ENCODE results near the gene COASY.
"Not testable (repeated sequence)": the region's sequence is repeated elsewhere in the genome, so short reads cannot be mapped to it uniquely, and the experiment has no call there.

The COASY gene

DNA sequence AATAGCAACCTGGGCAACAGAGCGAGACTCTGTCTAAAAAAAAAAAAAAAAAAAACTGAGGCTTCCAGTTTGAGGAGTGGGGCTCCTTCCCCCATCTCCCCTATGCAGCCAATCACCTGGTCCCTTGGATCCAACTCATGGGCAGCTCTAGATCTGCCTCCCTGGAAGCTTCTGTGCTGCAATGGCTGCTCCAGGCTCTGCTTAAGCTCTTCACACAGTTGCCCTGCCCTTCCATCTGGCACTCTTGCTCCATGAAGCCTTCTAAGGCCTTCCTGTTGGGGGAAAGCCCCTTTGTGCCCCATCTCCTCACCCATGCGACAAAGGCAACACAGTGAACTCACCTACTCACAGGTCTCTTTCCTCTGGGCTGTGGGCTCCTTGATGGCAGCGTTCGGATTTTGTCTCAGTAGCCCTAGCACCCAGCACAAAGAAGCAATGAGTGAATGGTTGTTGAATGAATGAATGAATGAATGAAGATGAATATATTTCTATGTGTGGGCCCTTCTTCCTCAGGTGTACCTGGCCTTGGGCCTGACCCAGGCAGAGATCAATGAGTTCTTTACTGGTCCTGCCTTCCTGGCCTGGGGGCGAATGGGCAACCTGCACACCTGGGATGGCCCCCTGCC lies 24.0 kb upstream of the COASY start:
- Mint-ChIP-seq H3K27me3 (no peaks in the 10 kb centered on the region), H3K4me1 (peaks cover 16% of the 10 kb centered on the region), H3K36me3 (peaks cover 4% of the 10 kb centered on the region), H3K9me3 (no peaks in the 10 kb centered on the region), H3K27ac (peak overlapping the region; percentile 21), H3K4me3 (peak overlapping the region; percentile 78)
- no peak for ATAC-seq (ENCODE audit: low read depth)
- no peak for DNase-seq (ENCODE audit: low spot score in 2 of 2)

DNA sequence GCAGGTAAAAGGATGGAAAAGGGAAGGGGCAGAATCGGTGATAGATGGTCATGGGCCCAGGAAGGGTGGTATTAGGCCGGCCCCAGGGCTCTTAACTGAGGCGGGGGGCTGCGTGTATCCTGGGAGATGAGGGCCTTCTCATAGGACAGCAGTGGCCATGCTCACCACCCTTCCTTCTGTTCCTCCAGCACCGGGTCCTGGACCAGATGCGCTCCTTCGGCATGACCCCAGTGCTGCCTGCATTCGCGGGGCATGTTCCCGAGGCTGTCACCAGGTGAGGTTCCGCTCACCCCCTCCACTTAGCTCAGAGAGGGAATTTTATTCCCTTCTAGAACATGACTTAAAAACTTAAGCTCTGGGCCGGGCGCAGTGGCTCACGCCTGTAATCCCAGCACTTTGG lies 23.5 kb upstream of the COASY start:
- H3K4me1 Mint-ChIP-seq, result peaks cover 14% of the 10 kb centered on the region

DNA sequence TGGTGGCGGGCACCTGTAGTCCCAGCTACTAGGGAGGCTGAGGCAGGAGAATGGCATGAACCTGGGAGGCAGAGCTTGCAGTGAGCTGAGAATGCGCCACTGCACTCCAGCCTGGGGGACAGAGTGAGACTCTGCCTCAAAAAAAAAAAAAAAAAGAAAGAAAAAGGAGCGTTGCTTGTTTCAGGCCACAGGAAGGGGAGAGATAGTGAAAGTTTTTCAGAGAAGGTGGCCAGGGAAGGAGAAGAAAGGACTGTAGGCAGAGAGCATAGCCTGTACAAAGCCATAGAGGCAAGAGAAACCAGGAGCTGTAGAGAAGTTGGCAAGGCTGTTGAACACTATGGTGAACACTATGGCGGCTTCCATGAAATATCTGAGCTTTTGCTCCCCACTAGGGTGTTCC lies 21.4 kb upstream of the COASY start:
- not testable (repeated sequence) for H3K4me3 Mint-ChIP-seq; H3K36me3 Mint-ChIP-seq; H3K9me3 Mint-ChIP-seq; H3K27ac Mint-ChIP-seq; DNase-seq (ENCODE audit: low spot score in 2 of 2); H3K27me3 Mint-ChIP-seq; ATAC-seq (ENCODE audit: low read depth)
- peaks cover 11% of the 10 kb centered on the region for H3K4me1 Mint-ChIP-seq

More for the DNA sequence above, 23.5 kb upstream of the COASY start:
- Mint-ChIP-seq H3K27ac (no peak overlapping the region), H3K4me3 (no peak overlapping the region), H3K9me3 (no peaks in the 10 kb centered on the region), H3K27me3 (no peaks in the 10 kb centered on the region), H3K36me3 (peaks cover 4% of the 10 kb centered on the region)
- no peak for ATAC-seq (ENCODE audit: low read depth)
- no peak for DNase-seq (ENCODE audit: low spot score in 2 of 2)

DNA sequence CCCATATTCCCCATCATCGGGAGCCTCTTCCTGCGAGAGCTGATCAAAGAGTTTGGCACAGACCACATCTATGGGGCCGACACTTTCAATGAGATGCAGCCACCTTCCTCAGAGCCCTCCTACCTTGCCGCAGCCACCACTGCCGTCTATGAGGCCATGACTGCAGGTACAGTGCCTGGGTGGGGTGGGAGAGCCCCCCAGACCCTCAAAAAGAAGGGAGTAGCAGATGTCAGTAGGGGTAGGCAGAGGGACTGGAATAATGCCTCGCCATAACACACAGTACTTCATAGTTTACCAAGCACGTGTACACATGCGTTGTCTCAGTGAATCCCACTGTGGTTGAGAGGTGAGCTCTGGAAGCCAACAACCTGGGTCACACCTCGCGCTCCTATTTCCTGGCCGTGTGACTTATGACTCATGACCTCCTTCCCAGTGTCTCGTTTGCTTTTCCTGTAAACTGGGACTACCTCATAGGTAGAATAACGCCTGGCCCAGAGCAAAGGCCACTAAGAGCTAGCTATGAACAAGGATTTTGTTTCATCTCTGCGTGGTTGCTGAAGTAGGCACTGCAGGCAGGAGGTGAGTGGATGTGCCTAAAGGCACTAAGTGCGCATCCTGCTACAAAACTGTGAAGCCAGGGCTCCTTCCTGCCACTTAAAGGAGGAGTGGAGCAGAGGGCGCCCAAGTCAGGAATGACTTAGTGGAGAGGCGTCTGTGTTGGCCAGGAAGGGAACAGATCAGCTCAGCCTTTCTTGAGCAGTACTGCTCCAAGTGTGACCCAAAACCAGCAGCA lies 20.7 kb upstream of the COASY start:
- Mint-ChIP-seq H3K4me3 (no peak overlapping the region), H3K36me3 (peaks cover 4% of the 10 kb centered on the region), H3K9me3 (no peaks in the 10 kb centered on the region), H3K27me3 (no peaks in the 10 kb centered on the region), H3K4me1 (peaks cover 9% of the 10 kb centered on the region), H3K27ac (no peak overlapping the region)
- no peak for DNase-seq (ENCODE audit: low spot score in 2 of 2)
- ATAC-seq (ENCODE audit: low read depth), result no peak

DNA sequence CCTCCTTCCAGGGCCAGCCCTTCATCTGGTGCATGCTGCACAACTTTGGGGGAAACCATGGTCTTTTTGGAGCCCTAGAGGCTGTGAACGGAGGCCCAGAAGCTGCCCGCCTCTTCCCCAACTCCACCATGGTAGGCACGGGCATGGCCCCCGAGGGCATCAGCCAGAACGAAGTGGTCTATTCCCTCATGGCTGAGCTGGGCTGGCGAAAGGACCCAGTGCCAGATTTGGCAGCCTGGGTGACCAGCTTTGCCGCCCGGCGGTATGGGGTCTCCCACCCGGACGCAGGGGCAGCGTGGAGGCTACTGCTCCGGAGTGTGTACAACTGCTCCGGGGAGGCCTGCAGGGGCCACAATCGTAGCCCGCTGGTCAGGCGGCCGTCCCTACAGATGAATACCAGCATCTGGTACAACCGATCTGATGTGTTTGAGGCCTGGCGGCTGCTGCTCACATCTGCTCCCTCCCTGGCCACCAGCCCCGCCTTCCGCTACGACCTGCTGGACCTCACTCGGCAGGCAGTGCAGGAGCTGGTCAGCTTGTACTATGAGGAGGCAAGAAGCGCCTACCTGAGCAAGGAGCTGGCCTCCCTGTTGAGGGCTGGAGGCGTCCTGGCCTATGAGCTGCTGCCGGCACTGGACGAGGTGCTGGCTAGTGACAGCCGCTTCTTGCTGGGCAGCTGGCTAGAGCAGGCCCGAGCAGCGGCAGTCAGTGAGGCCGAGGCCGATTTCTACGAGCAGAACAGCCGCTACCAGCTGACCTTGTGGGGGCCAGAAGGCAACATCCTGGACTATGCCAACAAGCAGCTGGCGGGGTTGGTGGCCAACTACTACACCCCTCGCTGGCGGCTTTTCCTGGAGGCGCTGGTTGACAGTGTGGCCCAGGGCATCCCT lies 18.5 kb upstream of the COASY start:
- H3K27me3 Mint-ChIP-seq, result no peaks in the 10 kb centered on the region
- ATAC-seq (ENCODE audit: low read depth), result no peak

DNA sequence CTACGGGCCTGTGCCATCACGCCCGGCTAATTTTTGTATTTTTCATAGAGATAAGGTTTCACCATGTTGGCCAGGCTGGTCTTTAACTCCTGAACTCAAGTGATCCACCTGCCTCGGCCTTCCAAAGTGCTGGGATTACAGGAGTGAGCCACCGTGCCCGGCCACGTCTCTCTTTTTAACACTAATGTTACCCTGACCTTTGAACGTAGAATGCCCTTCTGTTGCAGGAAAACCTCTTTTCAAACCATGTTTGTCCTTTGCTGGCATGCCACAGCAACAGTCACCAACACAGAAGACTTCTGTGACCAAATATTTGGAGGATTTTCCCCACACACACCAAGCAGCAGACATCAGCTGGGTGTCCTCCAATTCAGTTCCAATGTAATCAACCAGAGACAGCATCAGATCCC lies 17.1 kb upstream of the COASY start:
- H3K9me3 Mint-ChIP-seq, result no peaks in the 10 kb centered on the region
- DNase-seq (ENCODE audit: low spot score in 2 of 2), result no peak
- ATAC-seq (ENCODE audit: low read depth), result no peak
- H3K4me3 Mint-ChIP-seq, result no peak overlapping the region
- H3K27me3 Mint-ChIP-seq, result no peaks in the 10 kb centered on the region
- H3K4me1 Mint-ChIP-seq, result peaks cover 6% of the 10 kb centered on the region
- H3K36me3 Mint-ChIP-seq, result peaks cover 2% of the 10 kb centered on the region
- no peak overlapping the region for H3K27ac Mint-ChIP-seq

More for the DNA sequence above, 18.5 kb upstream of the COASY start:
- no peak overlapping the region for H3K4me3 Mint-ChIP-seq
- no peak overlapping the region for H3K27ac Mint-ChIP-seq
- no peaks in the 10 kb centered on the region for H3K9me3 Mint-ChIP-seq
- peaks cover 4% of the 10 kb centered on the region for H3K36me3 Mint-ChIP-seq
- no peak for DNase-seq (ENCODE audit: low spot score in 2 of 2)
- H3K4me1 Mint-ChIP-seq, result no peaks in the 10 kb centered on the region

DNA sequence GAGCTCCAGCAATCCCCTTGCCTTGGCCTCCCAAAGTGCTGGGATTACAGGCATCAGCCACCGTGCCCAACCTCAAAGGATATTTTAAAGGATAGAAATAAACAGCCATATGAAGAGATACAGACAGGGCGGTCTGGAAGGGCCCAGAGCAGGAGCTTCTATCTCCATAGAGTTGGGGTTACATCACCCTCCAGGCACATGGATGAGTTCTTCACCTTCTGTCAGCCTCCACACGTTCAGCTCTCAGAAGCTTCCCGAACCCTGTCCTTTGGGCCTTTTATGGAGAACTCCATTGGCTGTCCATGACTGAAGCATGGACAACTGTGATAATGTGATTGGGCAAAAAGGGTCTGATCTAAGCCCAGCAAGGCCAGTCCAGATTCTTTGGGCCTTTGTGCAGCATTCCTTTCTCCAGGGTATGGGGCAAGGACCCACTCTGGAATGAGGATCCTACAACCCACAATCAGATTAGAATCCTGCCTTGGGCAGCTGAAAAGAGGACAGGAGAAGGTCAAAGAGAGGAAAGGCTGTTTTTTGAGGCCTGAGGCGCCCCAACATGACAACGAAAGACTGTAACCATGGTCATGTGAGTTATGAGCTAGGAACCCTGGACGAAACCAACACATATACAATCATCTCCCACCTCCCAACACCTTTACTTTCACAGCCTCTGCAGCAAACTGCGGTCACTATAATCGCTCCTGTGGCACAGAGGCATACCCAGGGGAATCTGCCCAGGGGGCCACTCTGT lies 16.0 kb upstream of the COASY start:
- not testable (repeated sequence) for DNase-seq (ENCODE audit: low spot score in 2 of 2); H3K9me3 Mint-ChIP-seq; H3K36me3 Mint-ChIP-seq; H3K4me3 Mint-ChIP-seq; H3K27me3 Mint-ChIP-seq; H3K27ac Mint-ChIP-seq; ATAC-seq (ENCODE audit: low read depth); H3K4me1 Mint-ChIP-seq

DNA sequence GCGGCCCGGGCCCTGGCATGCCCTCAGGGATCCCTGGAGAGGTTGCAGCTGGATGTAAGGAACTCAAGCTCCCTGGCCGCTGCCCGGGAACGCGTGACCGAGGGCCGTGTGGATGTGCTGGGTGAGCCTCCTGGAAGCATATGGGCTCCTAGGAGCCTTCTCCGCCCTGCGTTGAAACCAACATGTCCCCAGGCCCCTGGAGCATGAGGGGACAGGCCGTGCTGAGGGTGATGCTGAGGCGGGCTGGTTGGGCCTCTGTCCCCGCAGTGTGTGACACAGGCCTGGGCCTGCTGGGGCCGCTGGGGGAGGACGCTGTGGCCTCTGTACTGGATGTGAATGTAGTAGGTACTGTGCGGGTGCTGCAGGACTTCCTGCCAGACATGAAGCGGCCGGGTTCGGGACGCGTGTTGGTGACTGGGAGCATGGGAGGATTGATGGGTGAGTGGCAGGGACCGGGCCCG lies 14.9 kb upstream of the COASY start:
- ATAC-seq (ENCODE audit: low read depth), result no peak
- Mint-ChIP-seq H3K4me3 (peak overlapping the region; percentile 39), H3K4me1 (peaks cover 12% of the 10 kb centered on the region), H3K27ac (no peak overlapping the region), H3K36me3 (no peaks in the 10 kb centered on the region), H3K27me3 (no peaks in the 10 kb centered on the region), H3K9me3 (no peaks in the 10 kb centered on the region)
- no peak for DNase-seq (ENCODE audit: low spot score in 2 of 2)

DNA sequence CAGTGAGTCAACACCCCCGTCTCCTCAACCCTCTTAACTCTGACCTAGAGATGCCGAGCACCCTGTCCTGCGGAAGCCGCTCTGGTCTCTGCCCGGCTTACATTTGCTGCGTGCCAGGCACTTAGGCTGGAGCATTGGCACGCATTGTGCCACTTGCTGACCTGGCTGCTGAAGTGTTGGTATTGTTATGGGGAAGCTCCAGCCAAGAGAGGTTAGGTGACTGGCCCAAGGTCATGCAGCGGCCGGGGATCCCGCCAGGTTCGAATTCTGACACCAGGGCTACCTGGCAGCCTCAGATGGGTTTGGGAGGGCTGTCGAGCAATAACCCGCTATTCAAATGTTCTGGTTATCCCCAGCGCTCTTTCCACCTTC lies 14.3 kb upstream of the COASY start:
- H3K36me3 Mint-ChIP-seq, result no peaks in the 10 kb centered on the region
- no peaks in the 10 kb centered on the region for H3K9me3 Mint-ChIP-seq
- H3K4me3 Mint-ChIP-seq, result peak overlapping the region; percentile 49
- no peak for DNase-seq (ENCODE audit: low spot score in 2 of 2)
- no peak overlapping the region for H3K27ac Mint-ChIP-seq
- no peaks in the 10 kb centered on the region for H3K27me3 Mint-ChIP-seq
- peaks cover 15% of the 10 kb centered on the region for H3K4me1 Mint-ChIP-seq
- ATAC-seq (ENCODE audit: low read depth), result no peak

DNA sequence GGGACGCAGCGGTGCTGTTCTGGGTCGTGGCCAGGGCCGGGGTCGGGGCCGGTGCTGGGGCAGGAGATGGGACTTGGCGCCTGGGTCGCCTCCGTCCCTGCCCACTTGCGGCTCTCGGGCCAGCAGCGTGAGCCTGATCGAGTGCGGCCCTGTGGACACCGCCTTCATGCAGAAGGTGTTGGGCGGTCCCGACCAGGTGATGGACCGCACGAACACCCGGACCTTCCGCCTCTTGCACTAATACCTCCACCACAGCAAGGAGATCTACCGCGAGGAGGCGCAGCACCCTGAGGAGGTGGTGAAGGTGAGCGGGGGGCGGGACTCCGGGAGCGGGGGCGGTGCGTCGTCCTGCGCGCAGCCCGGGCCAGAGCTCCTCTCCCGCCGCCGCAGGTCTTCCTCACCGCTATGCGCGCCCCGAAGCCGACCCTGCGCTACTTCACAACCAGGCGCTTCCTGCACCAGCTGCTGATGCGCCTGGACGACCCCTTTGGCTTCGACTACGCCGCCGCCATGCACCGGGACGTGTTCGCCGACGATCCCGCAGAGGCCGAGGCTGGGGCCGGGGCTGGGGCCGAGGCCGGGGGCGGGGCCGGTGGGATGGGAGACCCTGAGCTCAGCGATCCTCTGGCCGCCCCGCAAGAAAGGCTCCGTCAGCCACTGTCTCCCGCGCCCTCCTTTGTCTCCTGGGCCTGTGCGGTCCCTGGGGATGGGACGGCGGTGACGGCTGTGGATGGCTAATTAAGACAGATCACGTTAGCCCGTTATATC lies 13.7 kb upstream of the COASY start:
- Mint-ChIP-seq H3K9me3 (no peaks in the 10 kb centered on the region), H3K4me1 (peaks cover 18% of the 10 kb centered on the region), H3K4me3 (peak overlapping the region; percentile 54), H3K27me3 (no peaks in the 10 kb centered on the region), H3K36me3 (no peaks in the 10 kb centered on the region), H3K27ac (no peak overlapping the region)
- DNase-seq (ENCODE audit: low spot score in 2 of 2) (peak; percentile 84 to 87), ATAC-seq (ENCODE audit: low read depth) (peak; percentile 94)

DNA sequence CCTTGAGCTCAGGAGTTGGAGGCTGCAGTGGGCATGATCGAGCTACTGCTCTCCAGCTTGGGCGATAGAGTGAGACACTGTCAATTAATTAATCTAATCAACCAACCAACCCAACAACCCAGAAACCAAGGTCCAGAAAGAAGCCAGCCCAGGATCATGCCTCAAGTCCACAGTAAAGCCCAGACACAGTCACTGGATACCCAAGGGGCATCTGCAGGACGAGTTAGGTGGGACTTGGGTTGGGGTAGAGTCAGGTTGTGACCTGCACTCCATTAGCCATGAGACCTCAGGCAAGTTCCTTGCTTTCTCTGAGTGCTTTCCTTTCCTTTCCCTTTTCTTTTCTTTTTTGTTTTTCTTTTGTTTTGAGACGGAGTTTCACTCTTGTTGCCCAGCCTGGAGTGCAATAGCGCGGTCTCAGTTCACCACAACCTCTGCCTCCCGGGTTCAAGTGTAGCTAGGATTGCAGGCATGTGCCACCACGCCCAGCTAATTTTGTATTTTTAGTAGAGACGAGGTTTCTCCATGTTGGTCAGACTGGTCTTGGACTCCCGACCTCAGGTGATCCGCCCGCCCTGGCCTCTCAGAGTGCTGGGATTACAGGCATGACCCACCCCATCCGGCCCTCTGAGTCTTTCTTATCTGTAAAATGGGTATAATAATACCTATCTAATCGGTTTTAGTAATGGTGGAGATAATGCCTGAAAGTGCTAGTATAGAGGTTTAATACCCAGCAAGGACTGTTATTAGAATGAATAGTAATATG lies 12.8 kb upstream of the COASY start:
- ATAC-seq (ENCODE audit: low read depth) (no peak), DNase-seq (ENCODE audit: low spot score in 2 of 2) (no peak)
- Mint-ChIP-seq H3K4me1 (peaks cover 22% of the 10 kb centered on the region), H3K27ac (no peak overlapping the region), H3K36me3 (no peaks in the 10 kb centered on the region), H3K9me3 (no peaks in the 10 kb centered on the region), H3K27me3 (no peaks in the 10 kb centered on the region), H3K4me3 (peak overlapping the region; percentile 54)

DNA sequence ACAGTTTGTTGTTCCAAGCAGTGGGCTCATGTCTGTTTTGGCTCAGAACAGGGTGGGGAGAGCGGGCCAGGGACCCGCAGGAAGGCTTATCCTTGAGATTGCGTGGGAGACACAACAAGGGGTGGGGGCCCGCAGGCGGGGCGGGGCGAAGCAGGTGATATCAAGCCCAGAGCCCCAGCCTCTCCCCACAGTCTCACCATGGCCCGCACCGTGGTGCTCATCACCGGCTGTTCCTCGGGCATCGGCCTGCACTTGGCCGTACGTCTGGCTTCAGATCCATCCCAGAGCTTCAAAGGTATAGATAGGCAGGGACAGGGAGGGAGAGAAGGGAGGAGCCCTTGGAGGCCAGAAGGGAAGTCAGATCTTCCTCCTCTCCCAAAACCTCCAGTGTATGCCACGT lies 9.2 kb upstream of the COASY start, which contains the start of gene HSD17B1:
Gene HSD17B1 (plus strand): TSS at position 188 of the 400 bp plus-strand sequence. CDS start 11 bp downstream, at position 199.
- Mint-ChIP-seq H3K4me3 (peak within 1 kb of the TSS; percentile 98), H3K4me1 (peaks cover 34% of the 10 kb centered on the region), H3K27ac (peak within 1 kb of the TSS; percentile 97)
- ATAC-seq (ENCODE audit: low read depth); H3K9me3 Mint-ChIP-seq; DNase-seq (ENCODE audit: low spot score in 2 of 2); H3K27me3 Mint-ChIP-seq; H3K36me3 Mint-ChIP-seq: not testable (repeated sequence)

Data from memory B cell (primary cell).